ENCODE results near the gene MX2.

The MX2 gene

DNA sequence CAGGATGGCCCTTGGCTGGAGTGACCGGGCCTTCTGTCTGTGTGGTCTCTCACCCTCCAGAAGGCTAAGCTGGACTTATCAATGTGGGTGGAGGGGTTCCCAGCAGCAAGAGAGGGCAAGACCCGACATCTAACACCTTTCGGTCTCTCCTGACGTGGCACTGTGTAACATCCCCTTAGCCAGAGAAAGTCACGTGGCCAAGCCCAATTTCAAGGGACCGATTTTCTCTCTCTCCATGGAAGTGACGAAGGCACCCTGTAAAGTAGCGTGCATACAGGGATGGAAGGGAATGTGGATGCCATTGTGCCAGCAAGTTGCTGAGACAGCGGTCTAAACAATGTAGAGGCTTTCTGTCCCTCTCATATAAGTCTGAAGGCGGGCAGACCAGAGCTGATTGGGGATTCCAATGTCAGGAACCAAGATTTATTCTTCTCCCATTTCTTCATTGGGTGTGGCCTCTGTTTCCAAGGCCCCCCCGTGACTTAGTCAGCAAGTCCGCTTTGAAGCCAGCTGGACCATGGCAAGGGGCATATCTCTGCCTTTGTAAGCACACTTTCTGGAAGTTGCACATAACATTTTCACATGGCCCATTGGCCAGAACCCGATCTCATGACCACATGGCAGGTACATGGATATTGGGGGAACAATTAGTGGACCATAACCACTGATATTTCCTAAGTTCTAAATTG is 76.7 kb downstream of the MX2 start:
- no peak for DNase-seq

DNA sequence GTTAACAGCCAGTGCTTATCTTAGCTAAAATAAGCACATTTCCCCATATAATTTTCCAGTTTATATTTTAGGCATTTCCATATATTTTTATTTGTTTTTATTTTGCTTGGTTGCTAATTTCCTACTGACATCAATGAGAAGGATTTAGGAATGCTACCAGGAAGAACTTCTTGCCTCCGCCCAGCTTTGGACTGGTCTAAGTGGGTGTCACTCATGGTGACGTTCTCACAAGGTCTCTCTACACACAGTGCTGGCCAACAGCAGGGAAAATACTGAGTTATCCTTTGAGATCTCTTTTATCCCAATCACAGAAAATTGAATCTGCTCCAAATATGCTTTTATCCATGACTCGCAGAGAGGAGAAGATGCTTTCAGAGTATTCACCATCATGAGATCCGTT is 77.4 kb downstream of the MX2 start:
- DNase-seq: no peak

DNA sequence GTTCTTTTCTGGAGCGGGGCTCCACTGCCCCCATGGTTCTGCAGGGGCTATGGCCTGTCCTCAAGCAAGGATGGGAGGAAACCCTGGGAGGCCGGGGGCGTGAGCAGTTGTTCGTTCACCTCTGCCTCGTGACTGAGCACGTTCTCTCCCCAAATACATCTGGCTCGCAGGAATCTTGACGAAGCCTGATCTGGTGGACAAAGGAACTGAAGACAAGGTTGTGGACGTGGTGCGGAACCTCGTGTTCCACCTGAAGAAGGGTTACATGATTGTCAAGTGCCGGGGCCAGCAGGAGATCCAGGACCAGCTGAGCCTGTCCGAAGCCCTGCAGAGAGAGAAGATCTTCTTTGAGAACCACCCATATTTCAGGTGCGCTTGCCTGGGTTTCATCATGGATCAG is 79.7 kb downstream of the MX2 start:
- DNase-seq: no peak

DNA sequence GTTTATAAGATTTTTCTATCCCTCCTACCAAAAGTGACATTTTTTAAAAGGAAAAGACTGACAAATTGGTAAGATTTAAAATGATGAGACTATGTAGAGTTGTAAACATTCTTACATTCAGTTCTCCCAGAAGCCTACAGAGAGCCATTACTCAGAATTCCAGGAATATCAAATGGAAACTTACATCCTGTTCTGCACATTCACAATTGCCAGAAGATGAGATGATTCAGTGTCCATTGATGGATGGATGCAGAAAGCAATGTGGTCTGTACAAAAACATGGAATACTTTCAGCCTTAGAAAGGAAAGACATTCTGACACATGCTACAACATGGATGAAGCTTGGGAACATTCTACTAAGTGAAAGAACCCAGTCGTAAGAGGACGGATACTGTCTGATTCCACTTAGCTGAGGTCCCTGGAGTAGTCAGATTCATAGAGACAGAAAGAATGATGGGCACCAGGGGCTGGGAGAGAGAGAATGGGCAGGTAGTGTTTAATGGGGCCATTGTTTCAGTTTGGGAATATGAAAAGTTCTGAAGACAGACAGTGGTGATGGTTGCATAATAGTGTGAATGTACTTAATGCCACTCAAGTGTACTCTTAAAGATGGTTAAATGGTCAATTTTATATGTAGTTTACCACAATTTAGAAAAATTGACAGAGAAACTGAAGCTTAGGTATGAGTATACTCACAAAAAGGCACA is 80.8 kb downstream of the MX2 start:
- DNase-seq: no peak

DNA sequence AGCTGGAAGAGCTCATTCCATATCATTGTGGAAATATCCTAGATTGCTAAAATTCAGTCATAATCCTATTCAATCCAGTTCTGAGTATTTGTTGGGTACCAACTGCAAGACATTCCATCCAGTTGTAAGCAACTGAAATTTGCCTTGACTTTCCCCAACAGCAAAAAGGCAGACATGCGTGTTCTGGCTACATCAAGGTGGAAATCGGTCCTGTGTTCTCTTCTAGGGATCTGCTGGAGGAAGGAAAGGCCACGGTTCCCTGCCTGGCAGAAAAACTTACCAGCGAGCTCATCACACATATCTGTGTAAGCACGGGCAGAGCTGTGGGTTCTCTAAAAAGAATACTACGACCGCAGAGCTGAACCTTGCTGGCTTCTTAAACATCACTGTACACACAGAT is 81.7 kb downstream of the MX2 start:
- DNase-seq: no peak

DNA sequence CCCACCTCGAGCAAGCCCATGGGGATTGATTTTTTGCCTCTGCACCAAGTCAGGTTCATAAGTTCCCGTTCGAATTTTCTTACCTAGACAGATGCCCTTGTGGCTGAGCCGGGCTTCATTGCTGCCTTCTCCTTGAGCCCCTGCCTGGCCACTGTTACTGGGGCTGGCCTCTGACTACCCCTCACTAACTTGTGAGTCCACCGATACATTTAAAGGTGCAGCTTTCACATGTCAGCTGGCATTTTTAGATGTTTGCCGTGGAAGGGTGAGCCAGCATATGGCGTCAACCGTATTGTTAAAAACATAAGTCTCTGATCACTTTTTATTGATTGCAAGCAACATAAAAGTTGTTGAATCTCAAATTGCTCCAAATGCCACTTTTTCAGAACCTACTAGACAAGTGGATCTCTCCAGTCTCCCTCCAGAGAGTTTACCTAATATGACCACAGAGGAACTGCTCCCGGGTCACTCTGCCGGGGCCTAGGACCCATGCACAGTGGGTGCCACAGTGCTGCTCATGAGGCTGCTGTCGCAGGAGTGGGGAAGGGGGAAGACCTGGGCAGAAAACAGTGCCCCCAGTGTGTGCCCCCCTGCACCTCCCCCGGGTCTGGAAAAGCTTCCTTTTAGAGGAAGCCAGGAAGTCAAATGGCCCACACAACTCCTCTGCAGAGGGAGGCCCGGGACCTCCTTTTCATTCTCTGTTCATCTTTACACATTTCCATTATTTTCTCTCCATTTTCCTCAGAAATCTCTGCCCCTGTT is 83.1 kb downstream of the MX2 start:
- no peak for DNase-seq

DNA sequence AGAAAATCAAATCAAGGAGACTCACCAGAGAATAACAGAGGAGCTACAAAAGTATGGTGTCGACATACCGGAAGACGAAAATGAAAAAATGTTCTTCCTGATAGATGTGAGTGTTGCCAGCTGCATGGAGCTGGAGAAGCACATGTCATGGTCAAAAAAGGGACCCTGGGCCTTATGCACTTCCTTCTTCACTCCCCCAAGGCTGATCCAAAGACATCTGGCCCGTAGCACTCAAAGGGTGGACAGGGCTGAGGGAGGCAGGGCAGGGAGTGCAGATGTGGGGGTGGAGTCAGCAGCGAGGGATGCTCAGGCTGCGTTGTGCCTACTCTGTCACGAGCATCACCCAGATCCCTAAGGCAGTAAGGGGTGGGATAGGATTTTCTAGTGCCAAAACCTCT is 83.6 kb downstream of the MX2 start:
- DNase-seq: no peak

DNA sequence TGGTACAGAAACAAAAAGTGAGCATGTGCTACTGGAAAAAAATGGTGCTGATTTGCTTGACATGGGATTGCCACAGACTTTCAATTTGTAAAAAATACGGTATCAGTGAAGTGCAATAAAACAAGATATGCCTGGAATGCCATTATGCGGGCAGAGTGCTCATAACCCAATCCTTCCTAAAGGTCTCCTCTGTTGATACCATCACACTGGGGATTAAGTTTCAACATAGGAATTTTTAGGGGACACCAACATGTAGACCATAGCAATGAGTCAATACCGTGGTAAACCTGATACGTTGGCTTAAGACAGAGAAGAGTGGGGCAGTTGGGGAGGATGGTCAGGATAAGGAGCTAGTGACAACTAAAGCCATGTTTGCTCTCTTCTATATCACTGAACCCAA is 84.8 kb downstream of the MX2 start:
- no peak for DNase-seq

DNA sequence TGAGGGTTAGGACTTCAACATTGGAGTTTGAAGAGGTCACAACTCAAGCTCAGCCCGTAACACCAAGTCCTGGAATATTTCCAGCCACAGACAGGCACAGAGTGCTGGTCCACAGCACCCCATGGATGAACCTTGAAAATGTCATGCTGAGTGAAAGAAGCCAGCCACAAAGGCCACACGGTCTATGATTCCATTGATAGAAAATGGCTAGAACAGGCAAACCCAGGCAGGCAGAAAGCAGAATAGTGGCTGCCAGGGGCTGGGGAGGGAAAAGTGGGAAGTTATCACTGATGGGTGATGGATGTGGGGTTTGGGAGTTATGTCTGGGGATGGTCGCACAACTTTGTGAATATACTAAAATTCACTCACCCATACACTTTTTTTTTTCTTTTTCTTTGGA is 85.5 kb downstream of the MX2 start:
- DNase-seq: no peak

DNA sequence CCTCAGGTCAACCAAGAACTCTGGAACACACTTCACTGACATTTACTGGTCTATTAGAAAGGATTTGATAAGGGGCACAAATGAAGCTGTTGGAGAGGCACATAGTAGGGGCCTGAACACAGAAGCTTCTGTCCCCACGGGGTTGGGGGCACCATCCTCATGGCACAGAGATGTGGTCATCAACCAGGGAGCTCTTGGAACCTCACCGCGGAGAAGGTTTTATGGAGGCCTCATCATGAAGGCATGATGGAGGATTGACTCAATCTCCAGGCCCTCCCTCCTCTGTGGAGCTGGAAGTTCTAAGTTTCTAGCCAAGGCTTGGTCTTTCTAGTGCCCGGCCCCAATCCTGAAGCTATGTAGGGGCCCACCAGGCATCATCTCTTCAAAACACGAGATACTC is 87.8 kb downstream of the MX2 start:
- no peak for DNase-seq

DNA sequence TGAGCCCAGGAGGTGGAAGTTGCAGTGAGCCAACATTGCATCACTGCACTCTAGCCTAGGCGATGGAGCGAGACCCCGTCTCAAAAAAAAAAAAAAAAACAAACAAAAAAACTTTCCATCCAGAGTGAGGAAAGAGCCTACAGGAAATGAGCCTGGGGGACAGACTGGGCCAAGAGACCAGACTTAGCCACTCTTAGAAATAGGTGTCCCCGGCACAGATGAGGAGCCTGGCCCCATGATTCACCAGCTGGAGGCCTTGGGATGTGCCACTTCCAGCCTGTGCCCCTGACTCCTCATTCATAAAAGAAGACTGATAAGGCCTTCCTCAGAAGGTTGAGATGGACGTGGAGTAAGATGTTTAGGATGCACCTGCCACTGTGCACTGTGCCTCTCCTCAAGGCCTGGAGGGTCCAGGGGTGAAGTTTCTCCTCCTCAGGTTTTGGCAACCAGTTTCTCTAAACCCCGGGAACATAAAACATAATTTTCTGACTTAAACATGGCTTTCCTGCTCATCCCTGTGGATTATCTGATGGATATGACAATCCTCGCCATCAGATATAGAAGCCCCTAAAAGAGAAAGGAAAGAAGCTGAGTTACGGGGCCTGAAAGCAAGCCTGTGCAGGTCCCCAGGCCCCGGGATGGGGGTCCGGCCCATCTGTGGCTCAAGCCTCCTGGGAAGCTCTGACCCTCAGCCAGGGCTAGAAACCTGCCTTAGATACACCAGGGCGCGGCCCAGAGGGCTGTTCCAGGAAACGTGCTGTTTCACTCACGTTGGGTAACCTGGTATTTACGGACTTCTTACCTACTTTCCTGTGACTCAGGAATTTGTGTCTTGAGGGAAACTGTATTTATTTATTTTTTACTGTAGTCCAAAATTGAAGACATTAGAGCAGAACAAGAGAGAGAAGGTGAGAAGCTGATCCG is 90.2 kb downstream of the MX2 start:
- DNase-seq: no peak

DNA sequence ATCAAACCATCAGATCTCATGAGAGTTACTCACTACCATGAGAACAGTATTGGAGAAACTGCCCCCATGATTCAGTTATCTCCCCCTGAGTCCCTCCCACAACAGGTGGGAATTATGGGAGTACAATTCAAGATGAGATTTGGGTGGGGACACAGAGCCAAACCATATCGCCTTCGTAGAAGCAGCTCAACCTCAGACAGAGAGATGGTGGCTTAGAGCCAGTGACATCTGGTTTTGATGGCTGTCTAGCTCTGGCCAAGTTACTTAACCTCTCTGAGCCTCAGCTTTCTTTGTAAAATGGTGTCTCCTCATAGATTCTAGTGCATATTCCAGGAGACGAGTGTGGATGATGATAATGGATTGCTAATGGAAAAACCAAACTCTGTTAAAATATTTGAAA is 91.4 kb downstream of the MX2 start:
- DNase-seq: no peak

DNA sequence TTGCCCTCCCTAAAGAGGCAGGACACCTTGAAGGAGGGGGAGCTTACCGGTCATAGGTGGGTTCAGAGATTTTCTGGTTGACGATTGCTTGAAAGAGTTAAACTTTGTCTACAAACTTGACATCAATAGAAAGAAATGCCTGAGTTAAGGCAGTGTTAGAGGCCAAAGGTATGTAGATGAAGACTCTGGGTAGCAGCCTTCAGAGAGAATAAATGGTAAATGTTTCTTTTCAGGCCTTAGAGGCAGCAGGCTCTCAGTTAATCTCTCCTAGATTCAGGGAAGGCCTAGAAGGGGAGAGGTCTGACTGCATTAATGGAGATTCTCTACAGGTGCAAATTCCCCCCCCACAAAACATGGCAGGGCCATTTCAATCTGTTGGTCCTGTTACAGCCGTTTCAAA is 91.9 kb downstream of the MX2 start:
- DNase-seq: no peak

DNA sequence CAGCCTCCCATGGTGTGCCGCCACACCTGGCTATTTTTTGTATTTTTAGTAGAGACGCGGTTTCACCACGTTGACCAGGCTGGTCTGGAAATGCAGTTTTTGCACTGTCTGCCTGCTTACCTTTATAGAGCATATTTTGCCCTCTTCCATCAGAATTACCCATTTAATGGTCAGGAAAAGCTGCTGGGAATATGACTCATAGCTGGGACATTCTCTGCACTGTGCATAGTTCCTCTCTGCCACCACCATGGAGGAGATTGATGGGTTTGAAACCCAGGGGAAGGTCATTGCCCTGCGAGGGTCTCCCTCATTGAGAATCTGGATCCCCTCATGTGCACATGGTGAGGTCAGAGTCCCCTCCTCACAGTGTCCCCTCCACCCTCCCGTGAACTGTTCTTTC is 96.3 kb downstream of the MX2 start:
- DNase-seq: no peak

DNA sequence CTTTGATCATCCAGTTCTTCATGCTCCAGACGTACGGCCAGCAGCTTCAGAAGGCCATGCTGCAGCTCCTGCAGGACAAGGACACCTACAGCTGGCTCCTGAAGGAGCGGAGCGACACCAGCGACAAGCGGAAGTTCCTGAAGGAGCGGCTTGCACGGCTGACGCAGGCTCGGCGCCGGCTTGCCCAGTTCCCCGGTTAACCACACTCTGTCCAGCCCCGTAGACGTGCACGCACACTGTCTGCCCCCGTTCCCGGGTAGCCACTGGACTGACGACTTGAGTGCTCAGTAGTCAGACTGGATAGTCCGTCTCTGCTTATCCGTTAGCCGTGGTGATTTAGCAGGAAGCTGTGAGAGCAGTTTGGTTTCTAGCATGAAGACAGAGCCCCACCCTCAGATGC is 96.7 kb downstream of the MX2 start:
- DNase-seq: no peak

Data from suppressor macrophage (primary cell).